Measurements from ENCODE around the gene FAM120A. TPM values are rescaled to one million over a fixed set of nuclear protein-coding genes. Genes with fewer than 3 reads are reported as not detected.
A peak's percentile ranks its signal among the peaks of the same experiment; 100 is the strongest.

Gene FAM120A
- total RNA-seq, 1 donor from 2014 or later = 59.3 TPM

GRCh38 chr9:93573516-93573828 lies 122.0 kb downstream of the FAM120A start:
- no peak for DNase-seq (ENCODE audit: low spot score, unreplicated experiment)
- Mint-ChIP-seq H3K27me3 (no peaks in the 10 kb centered on the region), H3K36me3 (ENCODE audit: insufficient read depth) (peaks cover 11% of the 10 kb centered on the region), H3K9me3 (ENCODE audit: low read depth) (peaks cover 10% of the 10 kb centered on the region), H3K27ac (no peak overlapping the region), H3K4me1 (ENCODE audit: low read depth) (peaks cover 15% of the 10 kb centered on the region), H3K4me3 (ENCODE audit: low read depth) (no peak overlapping the region)
- TF ChIP-seq CTCF (IDR thresholded peaks at IDR 0.05; ENCODE audit: unreplicated experiment) = no peak

- H3K27ac Mint-ChIP-seq = no peak overlapping the region
- peaks cover 10% of the 10 kb centered on the region for H3K9me3 Mint-ChIP-seq (ENCODE audit: low read depth)
- H3K36me3 Mint-ChIP-seq (ENCODE audit: insufficient read depth) = peaks cover 11% of the 10 kb centered on the region
- peaks cover 17% of the 10 kb centered on the region for H3K4me1 Mint-ChIP-seq (ENCODE audit: low read depth)
- no peaks in the 10 kb centered on the region for H3K27me3 Mint-ChIP-seq
- no peak for TF ChIP-seq CTCF (IDR thresholded peaks at IDR 0.05; ENCODE audit: unreplicated experiment)
- H3K4me3 Mint-ChIP-seq (ENCODE audit: low read depth) = peak overlapping the region; percentile 90
- no peak for DNase-seq (ENCODE audit: low spot score, unreplicated experiment)
These were observed 122.8 kb downstream of the FAM120A start for GRCh38 chr9:93574091-93574899.

GRCh38 chr9:93574900-93575795 lies 123.7 kb downstream of the FAM120A start:
- Mint-ChIP-seq H3K4me1 (ENCODE audit: low read depth) (peaks cover 24% of the 10 kb centered on the region), H3K36me3 (ENCODE audit: insufficient read depth) (peaks cover 9% of the 10 kb centered on the region), H3K27me3 (no peaks in the 10 kb centered on the region), H3K9me3 (ENCODE audit: low read depth) (peaks cover 10% of the 10 kb centered on the region), H3K4me3 (ENCODE audit: low read depth) (peak overlapping the region; percentile 90), H3K27ac (peak overlapping the region; percentile 94)
- TF ChIP-seq CTCF (IDR thresholded peaks at IDR 0.05; ENCODE audit: unreplicated experiment) = no peak
- no peak for DNase-seq (ENCODE audit: low spot score, unreplicated experiment)

- no peak for TF ChIP-seq CTCF (IDR thresholded peaks at IDR 0.05; ENCODE audit: unreplicated experiment)
- no peak for DNase-seq (ENCODE audit: low spot score, unreplicated experiment)
- Mint-ChIP-seq H3K4me1 (ENCODE audit: low read depth) (peaks cover 30% of the 10 kb centered on the region), H3K36me3 (ENCODE audit: insufficient read depth) (peaks cover 5% of the 10 kb centered on the region), H3K27ac (peak overlapping the region; percentile 94), H3K9me3 (ENCODE audit: low read depth) (peaks cover 5% of the 10 kb centered on the region), H3K4me3 (ENCODE audit: low read depth) (peak overlapping the region; percentile 90), H3K27me3 (no peaks in the 10 kb centered on the region)
These were observed 124.3 kb downstream of the FAM120A start for GRCh38 chr9:93575796-93576257.

Measured in progenitor cell of endocrine pancreas (in vitro differentiated cells).